ACC112 (cell line): ENCODE measurements around the gene LMTK3.

ENCODE experiments used
- H2AFZ ChIP-seq: fragments of 200-600 bp; sonication (generic); one replicate; pipeline ENCODE4 v1.6.0; 2017; ENCODE audit warnings: antibody characterized with exemption, low read length; ENCODE audit not compliant: unreplicated experiment
- H3K27ac ChIP-seq: fragments of 200-600 bp; sonication (generic); 2 replicates; pipeline ENCODE4 v1.5.1; 2014; ENCODE audit warnings: low read depth, mild to moderate bottlenecking, antibody characterized with exemption, low read length, moderate library complexity
- H3K27me3 ChIP-seq: fragments of 200-600 bp; sonication (generic); 2 replicates; pipeline ENCODE4 v1.6.1; 2014; ENCODE audit warnings: mild to moderate bottlenecking, antibody characterized with exemption, low read length, moderate library complexity, mixed read lengths; ENCODE audit not compliant: insufficient read depth
- H3K36me3 ChIP-seq: fragments of 200-600 bp; sonication (generic); 2 replicates; pipeline ENCODE4 v1.6.1; 2016; ENCODE audit warnings: mild to moderate bottlenecking, antibody characterized with exemption, low read length, moderate library complexity, mixed read lengths; ENCODE audit not compliant: insufficient read depth
- H3K4me1 ChIP-seq: fragments of 200-600 bp; sonication (generic); one replicate; pipeline ENCODE4 v1.6.1; 2016; ENCODE audit warnings: low read length, mixed read lengths; ENCODE audit not compliant: insufficient read depth, unreplicated experiment, control insufficient read depth
- H3K4me3 ChIP-seq: fragments of 200-600 bp; sonication (generic); 2 replicates; pipeline ENCODE4 v1.5.1; 2014; ENCODE audit warnings: mild to moderate bottlenecking, low read depth, low read length
- H3K79me2 ChIP-seq: fragments of 200-600 bp; sonication (generic); one replicate; pipeline ENCODE4 v1.6.0; 2016; ENCODE audit warnings: low read length; ENCODE audit not compliant: control insufficient read depth, unreplicated experiment, insufficient read depth

LMTK3 gene

GRCh38 chr19:48477698-48478338, 33.8 kb downstream of the LMTK3 start:
- Histone ChIP-seq H3K27ac (no peak overlapping the region), H3K4me1 (peaks cover 9% of the 10 kb centered on the region), H3K27me3 (no peaks in the 10 kb centered on the region), H3K79me2 (no peaks in the 10 kb centered on the region), H3K36me3 (no peaks in the 10 kb centered on the region), H3K4me3 (no peak overlapping the region), H2AFZ (no peak overlapping the region)

- no peaks in the 10 kb centered on the region for H3K36me3 ChIP-seq
These were observed 34.5 kb downstream of the LMTK3 start for GRCh38 chr19:48477067-48477685.

GRCh38 chr19:48476176-48476575, 35.5 kb downstream of the LMTK3 start:
- H3K79me2 ChIP-seq: no peaks in the 10 kb centered on the region
- H3K4me1 ChIP-seq: no peaks in the 10 kb centered on the region
- H3K27ac ChIP-seq: no peak overlapping the region
- H3K36me3 ChIP-seq: no peaks in the 10 kb centered on the region
- no peak overlapping the region for H3K4me3 ChIP-seq
- H2AFZ ChIP-seq: no peak overlapping the region
- H3K27me3 ChIP-seq: no peaks in the 10 kb centered on the region

More at GRCh38 chr19:48477067-48477685, 34.5 kb downstream of the LMTK3 start:
- Histone ChIP-seq H3K27ac (no peak overlapping the region), H3K4me3 (no peak overlapping the region), H3K79me2 (no peaks in the 10 kb centered on the region), H2AFZ (no peak overlapping the region), H3K4me1 (peaks cover 5% of the 10 kb centered on the region), H3K27me3 (no peaks in the 10 kb centered on the region)

- no peak overlapping the region for H2AFZ ChIP-seq
- peaks cover 1% of the 10 kb centered on the region for H3K4me1 ChIP-seq
- no peaks in the 10 kb centered on the region for H3K27me3 ChIP-seq
- H3K27ac ChIP-seq: no peak overlapping the region
- peaks cover 4% of the 10 kb centered on the region for H3K79me2 ChIP-seq
- H3K4me3 ChIP-seq: no peak overlapping the region
- no peaks in the 10 kb centered on the region for H3K36me3 ChIP-seq
These were observed 36.1 kb downstream of the LMTK3 start for GRCh38 chr19:48475369-48476068.

- Histone ChIP-seq H3K36me3 (no peaks in the 10 kb centered on the region), H3K79me2 (peaks cover 12% of the 10 kb centered on the region), H2AFZ (no peak overlapping the region), H3K27me3 (no peaks in the 10 kb centered on the region), H3K4me3 (no peak overlapping the region), H3K27ac (no peak overlapping the region), H3K4me1 (peaks cover 7% of the 10 kb centered on the region)
These were observed 37.5 kb downstream of the LMTK3 start for GRCh38 chr19:48474084-48474592.

- Histone ChIP-seq H2AFZ (no peak overlapping the region), H3K27me3 (no peaks in the 10 kb centered on the region), H3K4me1 (peaks cover 7% of the 10 kb centered on the region), H3K4me3 (no peak overlapping the region), H3K27ac (no peak overlapping the region), H3K36me3 (no peaks in the 10 kb centered on the region), H3K79me2 (peaks cover 12% of the 10 kb centered on the region)
These were observed 38.3 kb downstream of the LMTK3 start for GRCh38 chr19:48473161-48473966.

GRCh38 chr19:48471836-48472235, 39.8 kb downstream of the LMTK3 start:
- Histone ChIP-seq H3K36me3 (no peaks in the 10 kb centered on the region), H3K79me2 (peaks cover 12% of the 10 kb centered on the region), H3K27me3 (no peaks in the 10 kb centered on the region), H3K4me1 (peaks cover 9% of the 10 kb centered on the region), H3K27ac (no peak overlapping the region), H3K4me3 (no peak overlapping the region), H2AFZ (no peak overlapping the region)

- Histone ChIP-seq H3K4me1 (peaks cover 15% of the 10 kb centered on the region), H3K4me3 (no peak overlapping the region), H3K79me2 (peaks cover 12% of the 10 kb centered on the region), H3K27me3 (no peaks in the 10 kb centered on the region), H3K36me3 (no peaks in the 10 kb centered on the region), H2AFZ (no peak overlapping the region), H3K27ac (no peak overlapping the region)
These were observed 40.8 kb downstream of the LMTK3 start for GRCh38 chr19:48470856-48471255.

GRCh38 chr19:48469934-48470680, 41.5 kb downstream of the LMTK3 start:
- no peak overlapping the region for H3K27ac ChIP-seq
- H2AFZ ChIP-seq: no peak overlapping the region
- no peaks in the 10 kb centered on the region for H3K36me3 ChIP-seq
- peaks cover 12% of the 10 kb centered on the region for H3K79me2 ChIP-seq
- peaks cover 15% of the 10 kb centered on the region for H3K4me1 ChIP-seq
- H3K27me3 ChIP-seq: no peaks in the 10 kb centered on the region
- H3K4me3 ChIP-seq: peak overlapping the region; percentile 76
